H1 (cell line): ENCODE results near the gene RPS6KA2. TPM values are rescaled to one million over a fixed set of nuclear protein-coding genes. Genes with fewer than 3 reads are reported as not detected.

Experiments used
- CTCF ChIA-PET: fragments of 300-600 bp; sonication (Branson Sonifier 250); formaldehyde crosslinking; loops from one replicate; lab custom pipeline; 2021; ENCODE audit not compliant: partially characterized antibody; lab: Charles Lee
- POLR2A ChIA-PET: fragments of 300-600 bp; sonication (Branson Sonifier 250); formaldehyde crosslinking; loops from one replicate; lab custom pipeline; 2021; ENCODE audit warnings: inconsistent platforms; ENCODE audit not compliant: partially characterized antibody; lab: Charles Lee
- DNase-seq, 2 experiments: peaks; one replicate each; pipeline versions ENCODE4 v3.0.0 to v3.0.0-alpha.2; 2010 to 2022; ENCODE audit warnings: low spot score in 2 of 2, low read depth in 1 of 2, mixed read lengths in 1 of 2
- FAIRE-seq: peaks from 2 replicates; lab custom pipeline; 2011; peaks lifted over from hg19 to GRCh38; lab: Jason Lieb, UNC
- H2AFZ ChIP-seq: 2 replicates; pipeline ENCODE4 v1.8.1; 2012; ENCODE audit warnings: low read length, inconsistent platforms
- H2AK5ac ChIP-seq: 2 replicates; pipeline ENCODE4 v1.6.1; 2013; ENCODE audit warnings: low read depth, low read length
- H2BK120ac ChIP-seq: replicated peaks from 2 replicates; pipeline ENCODE3; 2013; ENCODE audit warnings: low read depth, low read length, inconsistent platforms
- H2BK12ac ChIP-seq: 2 replicates; pipeline ENCODE4 v1.6.1; 2013; ENCODE audit warnings: low read depth, low read length
- H2BK15ac ChIP-seq: 2 replicates; pipeline ENCODE4 v1.6.1; 2013; ENCODE audit warnings: low read length
- H2BK20ac ChIP-seq: 2 replicates; pipeline ENCODE4 v1.6.1; 2013; ENCODE audit warnings: low read length
- H2BK5ac ChIP-seq: 2 replicates; pipeline ENCODE4 v1.6.1; 2013; ENCODE audit warnings: low read depth, low read length
- H3K14ac ChIP-seq: 2 replicates; pipeline ENCODE4 v1.6.1; 2013; ENCODE audit warnings: inconsistent platforms; ENCODE audit not compliant: insufficient read length
- H3K18ac ChIP-seq: 2 replicates; pipeline ENCODE4 v1.6.1; 2013; ENCODE audit warnings: low read length; ENCODE audit errors: extremely low read depth
- H3K23ac ChIP-seq: 2 replicates; pipeline ENCODE4 v1.6.1; 2013; ENCODE audit warnings: inconsistent platforms; ENCODE audit not compliant: insufficient read length
- H3K23me2 ChIP-seq: 2 replicates; pipeline ENCODE4 v1.6.1; 2013; ENCODE audit warnings: low read depth, low read length
- H3K27ac ChIP-seq: 2 replicates; pipeline ENCODE4 v1.6.1; 2011; ENCODE audit warnings: low read depth, low read length, inconsistent platforms
- H3K27me3 ChIP-seq, 4 experiments: replicated peaks in 1 of 4; 1 replicate in 1 of 4; 2 replicates in 3 of 4; pipeline versions ENCODE4 v1.6.1 to v1.8.1; 2011 to 2013; ENCODE audit warnings: low read length in 3 of 4, mild to moderate bottlenecking in 3 of 4, inconsistent platforms in 2 of 4, mixed read lengths in 2 of 4, moderate library complexity in 1 of 4; ENCODE audit not compliant: control insufficient read depth in 3 of 4, insufficient read depth in 3 of 4; ENCODE audit errors: extremely low read depth in 1 of 4
- H3K36me3 ChIP-seq, 4 experiments: 2 replicates each; pipeline versions ENCODE4 v1.6.1 to v1.8.1; 2011 to 2013; ENCODE audit warnings: mild to moderate bottlenecking in 4 of 4, low read length in 3 of 4, moderate library complexity in 2 of 4, control low read depth in 1 of 4, inconsistent platforms in 1 of 4; ENCODE audit not compliant: insufficient read depth in 4 of 4, control insufficient read depth in 2 of 4
- H3K4ac ChIP-seq: replicated peaks from 2 replicates; pipeline ENCODE3; 2013; ENCODE audit warnings: low read length, low read depth, mixed read lengths, inconsistent platforms; ENCODE audit not compliant: insufficient read length
- H3K4me1 ChIP-seq, 4 experiments: replicated peaks in 1 of 4; 1 replicate in 1 of 4; 2 replicates in 3 of 4; pipeline versions ENCODE4 v1.6.1 to v1.8.1; 2011 to 2013; ENCODE audit warnings: low read length in 3 of 4, inconsistent platforms in 2 of 4, mixed read lengths in 1 of 4; ENCODE audit not compliant: insufficient read depth in 4 of 4, control insufficient read depth in 3 of 4
- H3K4me2 ChIP-seq, 2 experiments: 2 replicates each; pipeline versions ENCODE4 v1.6.1 to v1.8.1; 2011 to 2013; ENCODE audit warnings: low read depth in 2 of 2, low read length in 2 of 2, control low read depth in 1 of 2, inconsistent platforms in 1 of 2, mild to moderate bottlenecking in 1 of 2; ENCODE audit not compliant: insufficient read depth in 1 of 2
- H3K4me3 ChIP-seq, 4 experiments: fragments of 200-600, 300-600 bp in 1 of 4; sonication (generic), shearing (Covaris generic), sonication (Bioruptor Twin) in 1 of 4; 2 replicates each; pipeline versions ENCODE4 v1.5.1 to v1.8.1; 2011 to 2016; ENCODE audit warnings: low read length in 4 of 4, low read depth in 3 of 4, control low read depth in 2 of 4, inconsistent platforms in 2 of 4, mild to moderate bottlenecking in 2 of 4, mixed read lengths in 1 of 4, moderate library complexity in 1 of 4; ENCODE audit not compliant: insufficient read depth in 2 of 4; ENCODE audit errors: extremely low read depth in 1 of 4
- H3K56ac ChIP-seq: replicated peaks from 2 replicates; pipeline ENCODE3; 2013; ENCODE audit warnings: low read depth, mild to moderate bottlenecking, mixed read lengths, low read length, inconsistent platforms; ENCODE audit not compliant: insufficient read length
- H3K79me1 ChIP-seq: 2 replicates; pipeline ENCODE4 v1.6.1; 2013; ENCODE audit warnings: low read depth, low read length, control low read depth
- H3K79me2 ChIP-seq, 2 experiments: 2 replicates each; pipeline versions ENCODE4 v1.6.1 to v1.8.1; 2012 to 2013; ENCODE audit warnings: low read length in 2 of 2, mild to moderate bottlenecking in 2 of 2, inconsistent platforms in 1 of 2; ENCODE audit not compliant: insufficient read depth in 2 of 2, control insufficient read depth in 1 of 2
- H3K9ac ChIP-seq, 4 experiments: replicated peaks in 1 of 4; 1 replicate in 1 of 4; 2 replicates in 3 of 4; pipeline versions ENCODE4 v1.6.1 to v1.8.1; 2011 to 2013; ENCODE audit warnings: low read depth in 3 of 4, low read length in 3 of 4, control low read depth in 2 of 4, mild to moderate bottlenecking in 2 of 4, moderate library complexity in 2 of 4, inconsistent platforms in 1 of 4; ENCODE audit errors: extremely low read depth in 1 of 4
- H3K9me3 ChIP-seq, 2 experiments: 2 replicates each; pipeline versions ENCODE4 v1.6.1 to v1.8.1; 2012 to 2013; ENCODE audit warnings: mild to moderate bottlenecking in 2 of 2, moderate library complexity in 2 of 2, control low read depth in 1 of 2, inconsistent platforms in 1 of 2, low read depth in 1 of 2, low read length in 1 of 2, mixed read lengths in 1 of 2; ENCODE audit not compliant: insufficient read depth in 2 of 2
- H4K20me1 ChIP-seq, 2 experiments: replicated peaks in 1 of 2; 2 replicates each; pipeline versions ENCODE3 to v1.8.1; 2011 to 2013; ENCODE audit warnings: inconsistent platforms in 2 of 2, low read length in 2 of 2, mild to moderate bottlenecking in 1 of 2; ENCODE audit not compliant: insufficient read depth in 2 of 2, control insufficient read depth in 1 of 2
- H4K5ac ChIP-seq: 2 replicates; pipeline ENCODE4 v1.6.1; 2013; ENCODE audit warnings: low read length, low read depth, mixed read lengths, inconsistent platforms; ENCODE audit not compliant: insufficient read length
- H4K8ac ChIP-seq: 2 replicates; pipeline ENCODE4 v1.8.0; 2013; ENCODE audit warnings: mild to moderate bottlenecking, moderate library complexity, low read length, inconsistent platforms; ENCODE audit not compliant: insufficient read depth; ENCODE audit errors: extremely low read depth
- H4K91ac ChIP-seq: replicated peaks from 2 replicates; pipeline ENCODE3; 2013; ENCODE audit warnings: low read length, mixed read lengths, inconsistent platforms; ENCODE audit not compliant: insufficient read length
- ATF3 ChIP-seq: IDR thresholded peaks from 2 replicates; pipeline ENCODE4 v1.6.1; 2011; ENCODE audit warnings: low read depth, mild to moderate bottlenecking, low read length; ENCODE audit not compliant: insufficient read depth
- HDAC2 ChIP-seq, 2 experiments: fragments of 300-600 bp in 1 of 2; sonication (generic) in 1 of 2; IDR thresholded peaks; 2 replicates each; pipeline ENCODE4 v1.6.1; 2011 to 2012; ENCODE audit warnings: low read depth in 2 of 2, low read length in 2 of 2, mild to moderate bottlenecking in 2 of 2, moderate library complexity in 2 of 2, borderline replicate concordance in 1 of 2, inconsistent platforms in 1 of 2
- JUN ChIP-seq: IDR thresholded peaks from 2 replicates; pipeline ENCODE4 v1.6.1; 2011; ENCODE audit warnings: low read depth, mild to moderate bottlenecking, improper control_type of control experiment, low read length
- PHF8 ChIP-seq: fragments of 200-600 bp; sonication (generic); conservative IDR thresholded peaks from 2 replicates; pipeline ENCODE4 v1.7.1; 2012; ENCODE audit warnings: low read depth, mild to moderate bottlenecking, inconsistent platforms, low read length, moderate library complexity
- RAD21 ChIP-seq, 2 experiments: IDR thresholded peaks in 1 of 2; conservative IDR thresholded peaks in 1 of 2; 2 replicates each; pipeline ENCODE4 v1.6.1; 2011; ENCODE audit warnings: low read depth in 2 of 2, low read length in 2 of 2, improper control_type of control experiment in 1 of 2, inconsistent platforms in 1 of 2, mild to moderate bottlenecking in 1 of 2, moderate library complexity in 1 of 2
- SP2 ChIP-seq: IDR thresholded peaks from 2 replicates; pipeline ENCODE4 v1.6.1; 2012; ENCODE audit warnings: mild to moderate bottlenecking, low read length, inconsistent platforms
- TEAD4 ChIP-seq: IDR thresholded peaks from 2 replicates; pipeline ENCODE4 v1.6.1; 2012; ENCODE audit warnings: low read depth, low read length, inconsistent platforms, mixed read lengths
- USF2 ChIP-seq: IDR thresholded peaks from 2 replicates; pipeline ENCODE4 v1.6.1; 2011; ENCODE audit warnings: low read length, improper control_type of control experiment
- WGBS, 2 experiments: shearing (Covaris generic) in 1 of 2; methylation state at CpG; one replicate each; pipeline versions ENCODE4 v1.1.6 to v1.1.7; 2013 to 2015; ENCODE audit warnings: low lambda C conversion rate in 2 of 2, mixed read lengths in 2 of 2, inconsistent platforms in 1 of 2, low coverage in 1 of 2, missing lambda C conversion rate in 1 of 2; ENCODE audit not compliant: insufficient replicate concordance in 2 of 2, insufficient coverage in 1 of 2, insufficient read length in 1 of 2; ENCODE audit errors: extremely low coverage in 1 of 2, missing lambda C conversion rate in 1 of 2; 5-methylcytosine and 5-hydroxymethylcytosine counted together
- polyA plus RNA-seq, 7 experiments: library from polyadenylated mRNA; depleted of rRNA in 3 of 7; stranded (reverse) in 5 of 7; unstranded in 2 of 7; fragments of >200 nt in 5 of 7; fragments of 200-250 nt in 2 of 7; gene quantifications; 1 replicate in 5 of 7; 2 replicates in 1 of 7; 4 replicates in 1 of 7; pipeline versions ENCODE4 v1.2.1 to v1.2.3, GENCODE V29; 2011 to 2013; ENCODE audit warnings: missing spikeins in 2 of 7, mixed read lengths in 2 of 7
- total RNA-seq: library from RNA; stranded (reverse); fragmentation: NEBNext Ultra II Directional; extraction: Animal tissue kit (Norgen Biotek cat#: 25700); gene quantifications from 2 replicates; pipeline ENCODE4 v1.2.1, GENCODE V29; 2021

RPS6KA2 gene
- total and polyA plus RNA-seq, 2 of the 8 experiments (the other 6 are each of a cell fraction or from before 2014, with no cell fraction given): 8.8 to 25.7 TPM

DNA sequence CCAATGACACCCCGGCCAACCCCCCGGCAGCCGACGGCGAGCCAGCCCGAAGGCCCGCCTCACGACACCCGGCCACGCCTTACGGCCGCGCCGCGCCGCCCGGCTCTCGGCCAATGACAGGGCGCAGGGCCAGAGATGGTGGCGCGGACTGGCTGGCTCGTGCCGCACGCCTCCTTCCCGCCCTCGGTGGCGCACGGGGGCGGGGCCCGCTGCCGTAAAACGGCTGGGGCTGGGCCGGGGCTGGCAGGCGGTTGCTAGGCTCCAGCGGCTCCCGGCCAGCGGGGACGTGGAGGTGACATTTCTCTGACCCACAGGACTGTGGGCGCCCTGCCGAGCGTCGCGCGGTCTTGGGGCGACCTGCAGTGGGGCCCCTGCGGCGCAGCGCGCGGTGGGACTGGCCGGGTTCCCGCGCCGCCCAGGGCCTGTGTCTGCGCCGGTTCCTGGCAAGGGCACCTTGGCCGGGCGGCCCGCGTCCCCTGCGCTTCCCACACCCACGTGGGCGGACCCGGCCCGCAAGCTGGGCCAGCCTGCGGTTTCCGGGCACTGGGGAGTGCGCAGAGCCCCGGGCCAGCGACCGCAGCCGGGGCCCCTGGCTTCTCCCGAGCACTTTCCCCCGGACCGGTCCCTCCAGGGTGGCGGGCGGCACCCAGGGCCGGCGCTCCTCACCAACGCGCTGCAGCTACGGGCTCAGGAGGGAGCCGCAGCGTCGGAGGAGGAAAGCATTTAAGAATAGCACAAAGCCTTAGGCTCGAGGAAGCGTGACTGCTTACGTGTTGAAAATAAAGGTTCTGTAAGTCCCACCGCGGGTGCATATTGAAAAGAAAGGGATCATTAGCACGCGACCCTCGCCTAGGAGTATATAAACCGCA is 243.9 kb downstream of the RPS6KA2 start, which contains the start of gene MPC1:
MPC1 (minus strand) TSS at position 8 of the 869 bp plus-strand sequence. CDS start 64 bp downstream, outside the sequence.
- Histone ChIP-seq H3K9ac (peak within 1 kb of the TSS; percentile 39 to 67 (median 60)), H4K8ac (peak within 1 kb of the TSS; percentile 73), H4K91ac (no peak within 1 kb of the TSS), H3K56ac (no peak within 1 kb of the TSS), H3K23me2 (peaks cover 7% of the 10 kb centered on the region), H2BK5ac (peak within 1 kb of the TSS; percentile 66; the same call in 1 of the 2 replicates), H3K27me3 (no peaks in the 10 kb centered on the region), H3K9me3 (no peaks in the 10 kb centered on the region), H2BK120ac (no peak within 1 kb of the TSS), H3K27ac (peak within 1 kb of the TSS; percentile 55), H3K4me2 (peak within 1 kb of the TSS; percentile 78 to 100), H3K4me1 (peaks cover 0 to 4% (median 1%) of the 10 kb centered on the region in 4 experiments; a peak in 3 of 7 replicates), H2BK15ac (no peak within 1 kb of the TSS), H3K4ac (no peak within 1 kb of the TSS), H4K20me1 (peaks cover 0 to 3% of the 10 kb centered on the region in 2 experiments), H3K14ac (no peak within 1 kb of the TSS), H4K5ac (peak within 1 kb of the TSS; percentile 1), H3K18ac (0 out of 2 replicates have a peak within 1 kb of the TSS, but pooled peaks have one; percentile 19), H2AFZ (peak within 1 kb of the TSS; percentile 71), H2BK20ac (no peak within 1 kb of the TSS), H3K23ac (no peak within 1 kb of the TSS), H3K79me1 (no peaks in the 10 kb centered on the region), H2AK5ac (no peak within 1 kb of the TSS), H3K4me3 (peak within 1 kb of the TSS; percentile 72 to 83 (median 76)), H3K79me2 (0 out of 4 replicates have a peak, but pooled peaks cover 0 to 4% of the 10 kb centered on the region in 2 experiments), H3K36me3 (no peaks in the 10 kb centered on the region), H2BK12ac (no peak within 1 kb of the TSS)
- ChIA-PET CTCF (interaction anchor here (1.0 kb wide), 1 partner anchor 19 kb away, joined by 3 read pairs; no protein-coding TSS in a partner anchor), POLR2A (interaction anchor here (1.0 to 1.3 kb wide), 6 partner anchors 12 to 99 kb away, joined by 3 to 8 read pairs (median 3); partner anchors contain the start of gene PRR18)
- DNase-seq (peak; percentile 88 to 95), FAIRE-seq (no peak)
- 3% methylated on average over 65 of the region's 94 CpGs; no CpG with 5 or more reads in 1 of the 2 experiments for WGBS, 2 experiments
- no peak for TF ChIP-seq JUN
- no peak for TF ChIP-seq TEAD4
- peak in 1 of 2 experiments; percentile 31; a peak in 1 of 4 replicates for TF ChIP-seq HDAC2 (IDR thresholded peaks at IDR 0.05; ENCODE audit: borderline replicate concordance in 1 of 2, low read depth in 2 of 2, low read length in 2 of 2)
- no peak for TF ChIP-seq USF2
- no peak for TF ChIP-seq RAD21 (IDR thresholded peaks at IDR 0.05 in 1 of 2, conservative IDR thresholded peaks at IDR 0.05 in 1 of 2; ENCODE audit: low read depth in 2 of 2, low read length in 2 of 2)
- TF ChIP-seq PHF8: peak; percentile 59
- TF ChIP-seq ATF3: 0 out of 2 replicates have a peak, but pooled peaks have one; percentile 7
- no peak; the same call in 1 of the 2 replicates for TF ChIP-seq SP2
